Mesenchymal stem cell (in vitro differentiated cells and primary cell): ENCODE data around the gene HTRA3.

ENCODE experiments used
- DNase-seq: peaks from one replicate; pipeline ENCODE4 v3.0.0-alpha.2; 2013
- H2AFZ ChIP-seq: one replicate; pipeline ENCODE4 v1.6.1; 2013; ENCODE audit warnings: low read depth, mild to moderate bottlenecking, control low read depth, inconsistent platforms, low read length, moderate library complexity
- H2AK5ac ChIP-seq: 2 replicates; pipeline ENCODE4 v1.6.1; 2013; ENCODE audit warnings: low read length, moderate library complexity, mild to moderate bottlenecking, inconsistent platforms; ENCODE audit not compliant: severe bottlenecking
- H2BK120ac ChIP-seq: one replicate; pipeline ENCODE4 v1.6.1; 2013; ENCODE audit warnings: low read depth, mild to moderate bottlenecking, inconsistent platforms, low read length, moderate library complexity
- H2BK12ac ChIP-seq, 2 experiments: one replicate each; pipeline ENCODE4 v1.6.1; 2013; ENCODE audit warnings: inconsistent platforms in 2 of 2, low read length in 2 of 2, mild to moderate bottlenecking in 2 of 2, moderate library complexity in 2 of 2, control low read depth in 1 of 2
- H2BK15ac ChIP-seq: one replicate; pipeline ENCODE4 v1.6.1; 2013; ENCODE audit warnings: mild to moderate bottlenecking, low read depth, inconsistent platforms; ENCODE audit not compliant: poor library complexity, severe bottlenecking
- H2BK5ac ChIP-seq: 2 replicates; pipeline ENCODE4 v1.6.1; 2013; ENCODE audit warnings: low read depth, mild to moderate bottlenecking, low read length, control low read depth, inconsistent platforms; ENCODE audit not compliant: poor library complexity, severe bottlenecking
- H3K14ac ChIP-seq, 2 experiments: one replicate each; pipeline ENCODE4 v1.6.1; 2013; ENCODE audit warnings: inconsistent platforms in 2 of 2, low read length in 2 of 2, control low read depth in 1 of 2, mild to moderate bottlenecking in 1 of 2, moderate library complexity in 1 of 2
- H3K18ac ChIP-seq, 2 experiments: one replicate each; pipeline ENCODE4 v1.6.1; 2013; ENCODE audit warnings: inconsistent platforms in 2 of 2, low read length in 2 of 2, control low read depth in 1 of 2, low read depth in 1 of 2, mild to moderate bottlenecking in 1 of 2
- H3K23ac ChIP-seq, 2 experiments: one replicate each; pipeline ENCODE4 v1.6.1; 2013; ENCODE audit warnings: inconsistent platforms in 2 of 2, low read length in 2 of 2, mild to moderate bottlenecking in 2 of 2, moderate library complexity in 2 of 2, control low read depth in 1 of 2
- H3K27ac ChIP-seq: 2 replicates; pipeline ENCODE4 v1.5.1; 2013; ENCODE audit warnings: mild to moderate bottlenecking, moderate library complexity, low read length, control low read depth, inconsistent platforms; ENCODE audit not compliant: poor library complexity, severe bottlenecking
- H3K27me3 ChIP-seq, 2 experiments: 2 replicates each; pipeline versions ENCODE4 v1.6.1 to v1.7.0; 2013; ENCODE audit warnings: low read length in 2 of 2, mild to moderate bottlenecking in 2 of 2, moderate library complexity in 2 of 2, control low read depth in 1 of 2, inconsistent platforms in 1 of 2; ENCODE audit not compliant: control insufficient read depth in 1 of 2, insufficient read depth in 1 of 2
- H3K36me3 ChIP-seq, 2 experiments: 2 replicates each; pipeline versions ENCODE4 v1.6.1 to v1.7.0; 2013; ENCODE audit warnings: low read length in 2 of 2, control low read depth in 1 of 2, inconsistent platforms in 1 of 2, low read depth in 1 of 2, mild to moderate bottlenecking in 1 of 2; ENCODE audit not compliant: insufficient read depth in 2 of 2, control insufficient read depth in 1 of 2
- H3K4ac ChIP-seq, 2 experiments: one replicate each; pipeline ENCODE4 v1.6.1; 2013; ENCODE audit warnings: inconsistent platforms in 2 of 2, low read length in 2 of 2, mild to moderate bottlenecking in 2 of 2, moderate library complexity in 2 of 2, control low read depth in 1 of 2, low read depth in 1 of 2
- H3K4me1 ChIP-seq: 2 replicates; pipeline ENCODE4 v1.6.1; 2013; ENCODE audit warnings: low read depth, low read length, control low read depth; ENCODE audit not compliant: control insufficient read depth, insufficient read depth
- H3K4me2 ChIP-seq: 2 replicates; pipeline ENCODE4 v1.6.1; 2013; ENCODE audit warnings: low read length, mild to moderate bottlenecking, inconsistent platforms; ENCODE audit not compliant: poor library complexity, severe bottlenecking
- H3K4me3 ChIP-seq, 2 experiments: 2 replicates each; pipeline versions ENCODE4 v1.5.1 to v1.7.0; 2013; ENCODE audit warnings: low read length in 2 of 2, mild to moderate bottlenecking in 2 of 2, control low read depth in 1 of 2, low read depth in 1 of 2; ENCODE audit not compliant: insufficient read depth in 1 of 2
- H3K79me1 ChIP-seq: replicated peaks from 2 replicates; pipeline ENCODE4 v1.6.1; 2013; ENCODE audit warnings: mild to moderate bottlenecking, control low read depth, low read length, inconsistent platforms; ENCODE audit not compliant: poor library complexity, severe bottlenecking
- H3K9ac ChIP-seq: 2 replicates; pipeline ENCODE4 v1.7.0; 2013; ENCODE audit warnings: mild to moderate bottlenecking, low read length, moderate library complexity
- H3K9me3 ChIP-seq: 2 replicates; pipeline ENCODE4 v1.7.0; 2013; ENCODE audit warnings: mild to moderate bottlenecking, low read length; ENCODE audit not compliant: control insufficient read depth
- H4K8ac ChIP-seq: one replicate; pipeline ENCODE4 v1.6.1; 2013; ENCODE audit warnings: inconsistent platforms, mild to moderate bottlenecking, low read length, moderate library complexity
- H4K91ac ChIP-seq: one replicate; pipeline ENCODE4 v1.6.1; 2013; ENCODE audit warnings: mild to moderate bottlenecking, low read length, inconsistent platforms
- WGBS: methylation state at CpG from one replicate; pipeline ENCODE4 v1.1.7; 2013; ENCODE audit warnings: mixed read lengths; 5-methylcytosine and 5-hydroxymethylcytosine counted together

HTRA3 gene

DNA sequence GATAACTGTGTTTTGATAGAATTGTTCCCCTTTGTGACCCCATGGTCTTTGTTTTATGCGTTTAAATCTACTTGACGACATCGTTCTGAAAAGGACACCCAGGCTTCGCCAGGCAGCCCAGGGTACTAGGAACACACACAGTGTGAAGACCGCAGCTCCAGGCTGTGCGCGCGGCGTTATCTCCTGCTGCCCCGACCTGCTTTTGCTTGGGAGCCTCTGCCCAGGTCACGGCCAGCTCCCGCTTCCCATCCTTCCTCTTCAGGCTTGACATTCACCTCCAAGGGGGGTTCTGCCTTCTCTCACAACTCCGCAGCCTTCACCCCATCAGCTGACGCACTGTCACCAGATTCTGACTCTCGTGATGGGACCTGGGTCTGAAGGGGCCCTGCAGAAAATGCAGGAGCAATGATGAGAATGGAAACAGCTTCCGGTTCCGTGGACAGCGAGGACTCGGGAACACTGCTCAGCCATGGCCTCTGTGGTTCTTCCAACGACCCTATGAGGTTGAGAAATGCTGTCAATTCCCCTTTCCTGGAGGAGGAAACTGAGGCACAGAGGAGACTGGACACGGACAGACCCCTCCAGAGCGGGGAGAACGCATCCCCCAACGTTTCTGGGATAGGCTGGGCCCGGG lies 536 bp upstream of the HTRA3 start:
- 79% methylated on average over 25 of the region's 25 CpGs for WGBS
- H3K4me3 ChIP-seq = peak overlapping the region in 1 of 2 experiments; percentile 79

DNA sequence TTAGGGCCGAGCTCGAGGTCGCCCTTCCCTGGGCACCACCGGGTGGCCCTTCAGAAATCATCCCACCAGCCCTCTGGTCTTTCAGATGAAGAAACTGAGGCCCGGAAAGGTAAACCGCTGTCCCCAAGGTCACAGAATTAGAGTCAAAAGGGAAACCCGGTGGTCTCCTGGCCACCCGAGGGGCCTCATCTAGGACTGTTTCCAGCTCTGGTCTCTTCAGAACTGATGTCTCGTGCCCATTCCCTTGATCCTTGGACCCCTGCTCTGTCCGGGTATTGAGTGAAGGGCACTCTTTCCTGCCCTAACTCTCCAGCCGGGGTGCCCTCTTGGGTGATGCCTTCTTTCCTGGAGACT lies 841 bp downstream of the HTRA3 start:
- Histone ChIP-seq H3K9ac (peak overlapping the region; percentile 71), H3K18ac (peak overlapping the region in 1 of 2 experiments; percentile 49), H2BK120ac (peak overlapping the region; percentile 29), H3K4me2 (no peak overlapping the region), H4K8ac (no peak overlapping the region), H2AK5ac (no peak overlapping the region), H3K79me1 (no peaks in the 10 kb centered on the region), H2BK15ac (peak overlapping the region; percentile 17), H3K14ac (peak overlapping the region in 1 of 2 experiments; percentile 86), H3K4me3 (peak overlapping the region in 1 of 2 experiments; percentile 79), H3K9me3 (no peaks in the 10 kb centered on the region), H2BK5ac (no peak overlapping the region), H2BK12ac (peak overlapping the region in 1 of 2 experiments; percentile 38), H3K27me3 (peaks cover 14 to 26% of the 10 kb centered on the region in 2 experiments), H2AFZ (no peak overlapping the region), H3K36me3 (no peaks in the 10 kb centered on the region), H3K4ac (peak overlapping the region in 1 of 2 experiments; percentile 91), H4K91ac (no peak overlapping the region), H3K23ac (no peak overlapping the region), H3K4me1 (peaks cover 24% of the 10 kb centered on the region), H3K27ac (no peak overlapping the region)
- WGBS = 74% methylated on average over 11 of the region's 11 CpGs
- no peak for DNase-seq

More for the DNA sequence above, 536 bp upstream of the HTRA3 start:
- peak overlapping the region; percentile 67 to 92 for H3K4ac ChIP-seq
- H3K4me1 ChIP-seq = peaks cover 24% of the 10 kb centered on the region
- peaks cover 15 to 26% of the 10 kb centered on the region in 2 experiments for H3K27me3 ChIP-seq
- peak overlapping the region; percentile 85 for H3K9ac ChIP-seq
- no peak overlapping the region for H2AK5ac ChIP-seq
- H3K27ac ChIP-seq = no peak overlapping the region
- H4K8ac ChIP-seq = peak overlapping the region; percentile 97
- peak overlapping the region; percentile 80 to 85 for H3K18ac ChIP-seq
- no peak overlapping the region for H3K4me2 ChIP-seq
- peak overlapping the region; percentile 96 for H4K91ac ChIP-seq
- peak overlapping the region in 1 of 2 experiments; percentile 31 for H3K14ac ChIP-seq
- no peak for DNase-seq
- H2BK12ac ChIP-seq = peak overlapping the region; percentile 65 to 75
- peak overlapping the region; percentile 96 for H2BK15ac ChIP-seq
- H2BK120ac ChIP-seq = peak overlapping the region; percentile 29
- H2BK5ac ChIP-seq = no peak overlapping the region
- H2AFZ ChIP-seq = no peak overlapping the region
- no peaks in the 10 kb centered on the region for H3K36me3 ChIP-seq
- H3K79me1 ChIP-seq = no peaks in the 10 kb centered on the region
- H3K23ac ChIP-seq = peak overlapping the region in 1 of 2 experiments; percentile 18
- H3K9me3 ChIP-seq = no peaks in the 10 kb centered on the region

DNA sequence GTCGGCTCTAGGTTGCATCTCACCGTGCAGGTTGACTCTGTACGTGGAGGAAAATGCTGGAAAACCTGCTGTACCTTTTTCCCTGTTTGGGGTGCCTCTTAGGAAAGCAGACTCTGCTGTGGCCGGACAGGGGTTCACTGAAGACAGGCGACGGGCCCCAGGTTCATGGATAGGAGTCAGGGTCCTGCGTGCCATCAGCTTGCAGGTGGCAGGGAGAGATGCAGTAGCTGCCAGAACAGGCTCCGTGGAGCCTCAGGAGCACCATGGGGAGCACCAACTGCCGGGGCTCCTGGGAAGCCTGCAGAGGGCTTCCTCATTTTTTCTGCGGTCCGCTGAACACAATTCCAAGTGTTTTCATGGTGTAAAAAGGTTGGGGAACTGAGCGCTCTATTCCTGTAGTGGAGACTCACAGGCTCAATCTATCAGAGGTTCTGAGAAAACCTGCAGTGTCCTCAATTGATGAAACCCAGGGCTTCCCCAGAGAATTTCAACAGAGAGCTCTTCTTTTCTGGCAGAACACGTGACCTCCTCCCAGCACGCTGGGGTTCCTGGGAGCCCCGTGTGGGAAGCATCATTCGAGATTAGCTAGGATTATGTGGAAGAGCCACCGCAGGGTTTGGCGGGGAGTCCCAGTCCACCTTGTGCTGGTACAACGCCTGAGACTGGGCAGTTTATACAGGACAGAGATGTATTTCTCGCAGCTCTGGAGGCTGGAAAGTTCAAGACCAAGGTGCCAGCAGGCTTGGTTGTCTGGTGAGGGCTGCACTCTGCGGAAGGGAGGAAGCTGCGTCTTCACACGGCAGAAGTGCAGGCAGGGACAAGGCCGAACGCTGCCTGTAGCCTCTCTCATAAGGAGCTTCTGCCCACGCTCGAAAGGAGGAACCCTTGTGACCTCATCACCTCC lies 1.6 kb downstream of the HTRA3 start:
- H3K9ac ChIP-seq = peak overlapping the region; percentile 71
- H2BK120ac ChIP-seq = no peak overlapping the region
- peak overlapping the region in 1 of 2 experiments; percentile 30 for H3K23ac ChIP-seq
- H3K4me1 ChIP-seq = peaks cover 25% of the 10 kb centered on the region
- peak overlapping the region in 1 of 2 experiments; percentile 79 for H3K4me3 ChIP-seq
- no peak overlapping the region for H4K91ac ChIP-seq
- no peaks in the 10 kb centered on the region for H3K36me3 ChIP-seq
- peak overlapping the region in 1 of 2 experiments; percentile 26 for H2BK12ac ChIP-seq
- no peak overlapping the region for H4K8ac ChIP-seq
- no peak overlapping the region for H3K4me2 ChIP-seq
- DNase-seq = peak; percentile 64
- WGBS = 86% methylated on average over 22 of the region's 27 CpGs
- H3K4ac ChIP-seq = peak overlapping the region in 1 of 2 experiments; percentile 22
- H2AK5ac ChIP-seq = no peak overlapping the region
- H2BK5ac ChIP-seq = no peak overlapping the region
- no peaks in the 10 kb centered on the region for H3K79me1 ChIP-seq
- H3K9me3 ChIP-seq = no peaks in the 10 kb centered on the region
- peak overlapping the region in 1 of 2 experiments; percentile 44 for H3K14ac ChIP-seq
- no peak overlapping the region for H2AFZ ChIP-seq
- no peak overlapping the region for H2BK15ac ChIP-seq
- H3K27ac ChIP-seq = no peak overlapping the region
- peak overlapping the region in 1 of 2 experiments; percentile 49 for H3K18ac ChIP-seq
- H3K27me3 ChIP-seq = peaks cover 14 to 26% of the 10 kb centered on the region in 2 experiments

DNA sequence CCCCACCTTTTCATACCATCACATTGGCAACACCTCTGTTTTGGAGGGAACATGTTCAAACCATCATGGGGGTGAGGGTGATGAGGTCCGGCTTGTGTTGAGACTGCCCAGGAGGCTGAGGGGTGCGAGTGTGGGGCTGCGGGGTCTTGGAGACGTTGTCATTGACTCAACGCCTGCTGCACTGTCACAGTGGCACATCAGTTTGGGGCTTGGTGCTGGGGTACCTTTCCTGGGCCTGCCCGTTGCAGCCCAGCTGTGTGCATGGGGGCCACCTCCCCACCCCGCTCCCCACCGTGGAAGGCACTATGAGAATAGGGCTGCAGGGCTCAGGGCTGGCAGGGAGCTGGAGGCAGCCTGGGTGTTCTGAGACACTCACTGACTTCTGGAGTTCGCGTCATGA lies 2.3 kb downstream of the HTRA3 start:
- Histone ChIP-seq H3K23ac (no peak overlapping the region), H4K8ac (no peak overlapping the region), H3K14ac (peak overlapping the region in 1 of 2 experiments; percentile 44), H3K9me3 (no peaks in the 10 kb centered on the region), H3K36me3 (no peaks in the 10 kb centered on the region), H2BK5ac (no peak overlapping the region), H2AFZ (no peak overlapping the region), H3K27ac (no peak overlapping the region), H3K79me1 (no peaks in the 10 kb centered on the region), H2BK12ac (peak overlapping the region; percentile 23 to 26), H3K9ac (peak overlapping the region; percentile 30), H3K4me2 (no peak overlapping the region), H3K4me1 (peaks cover 29% of the 10 kb centered on the region), H3K4me3 (peak overlapping the region in 1 of 2 experiments; percentile 79), H4K91ac (peak overlapping the region; percentile 23), H3K18ac (peak overlapping the region in 1 of 2 experiments; percentile 93), H2BK120ac (no peak overlapping the region), H3K27me3 (peaks cover 14 to 26% of the 10 kb centered on the region in 2 experiments), H2AK5ac (no peak overlapping the region), H2BK15ac (no peak overlapping the region), H3K4ac (peak overlapping the region in 1 of 2 experiments; percentile 22)
- DNase-seq = no peak
- WGBS = 98% methylated on average over 10 of the region's 10 CpGs
